ENCODE results near the gene SCGB3A2.

The SCGB3A2 gene

GRCh38 chr5:147878066-147878759 is at the start of gene SCGB3A2:
SCGB3A2 (plus strand) TSS chr5:147878711; CDS start chr5:147878804, 93 bp downstream.
- no peak for DNase-seq (ENCODE audit: low read depth)

GRCh38 chr5:147830035-147830434 is 48.5 kb upstream of the SCGB3A2 start:
- no peak for DNase-seq (ENCODE audit: low read depth)

- DNase-seq (ENCODE audit: low read depth): no peak
Measured at GRCh38 chr5:147831465-147831864, 47.0 kb upstream of the SCGB3A2 start, which contains the start of gene SPINK1. SPINK1 (minus strand) TSS chr5:147831671; CDS start chr5:147831577, 94 bp downstream.

GRCh38 chr5:147832541-147832940 is 46.0 kb upstream of the SCGB3A2 start:
- DNase-seq (ENCODE audit: low read depth): no peak

- DNase-seq (ENCODE audit: low read depth): no peak
Measured at GRCh38 chr5:147835386-147835798, 43.1 kb upstream of the SCGB3A2 start.

GRCh38 chr5:147836439-147836838 is 42.1 kb upstream of the SCGB3A2 start:
- no peak for DNase-seq (ENCODE audit: low read depth)

GRCh38 chr5:147842869-147843268 is 35.6 kb upstream of the SCGB3A2 start:
- no peak for DNase-seq (ENCODE audit: low read depth)

GRCh38 chr5:147844846-147845245 is 33.7 kb upstream of the SCGB3A2 start:
- DNase-seq (ENCODE audit: low read depth): no peak

GRCh38 chr5:147845618-147846017 is 32.9 kb upstream of the SCGB3A2 start:
- no peak for DNase-seq (ENCODE audit: low read depth)

GRCh38 chr5:147849226-147849625 is 29.3 kb upstream of the SCGB3A2 start:
- DNase-seq (ENCODE audit: low read depth): no peak

- no peak for DNase-seq (ENCODE audit: low read depth)
Measured at GRCh38 chr5:147851578-147851977, 26.9 kb upstream of the SCGB3A2 start.

- DNase-seq (ENCODE audit: low read depth): no peak
Measured at GRCh38 chr5:147852365-147852764, 26.1 kb upstream of the SCGB3A2 start.

- no peak for DNase-seq (ENCODE audit: low read depth)
Measured at GRCh38 chr5:147853372-147853987, 25.0 kb upstream of the SCGB3A2 start.

GRCh38 chr5:147854331-147854730 is 24.2 kb upstream of the SCGB3A2 start:
- no peak for DNase-seq (ENCODE audit: low read depth)

GRCh38 chr5:147854894-147855773 is 23.4 kb upstream of the SCGB3A2 start:
- no peak for DNase-seq (ENCODE audit: low read depth)

GRCh38 chr5:147855774-147856069 is 22.8 kb upstream of the SCGB3A2 start:
- DNase-seq (ENCODE audit: low read depth): no peak

- no peak for DNase-seq (ENCODE audit: low read depth)
Measured at GRCh38 chr5:147856801-147857200, 21.7 kb upstream of the SCGB3A2 start.

GRCh38 chr5:147857302-147858129 is 21.0 kb upstream of the SCGB3A2 start:
- no peak for DNase-seq (ENCODE audit: low read depth)

- no peak for DNase-seq (ENCODE audit: low read depth)
Measured at GRCh38 chr5:147858565-147858964, 19.9 kb upstream of the SCGB3A2 start.

GRCh38 chr5:147859962-147860640 is 18.4 kb upstream of the SCGB3A2 start:
- no peak for DNase-seq (ENCODE audit: low read depth)

GRCh38 chr5:147860641-147861025 is 17.9 kb upstream of the SCGB3A2 start:
- no peak for DNase-seq (ENCODE audit: low read depth)

Measured in T-helper 22 cell (primary cell).